ENCODE measurements around the gene ISCU. TPM values are rescaled to one million over a fixed set of nuclear protein-coding genes. Genes with fewer than 3 reads are reported as not detected.

ISCU gene
- total and polyA plus RNA-seq, 9 of the 15 experiments (the other 6 are each of a cell fraction or from before 2014, with no cell fraction given), result 15.9 to 92.5 (median 77.3) TPM

- Histone ChIP-seq H3K27me3 (ENCODE audit: control insufficient read depth in 2 of 2, insufficient read depth in 2 of 2, low read length in 2 of 2) (no peaks in the 10 kb centered on the region), H3K4me2 (ENCODE audit: insufficient read depth, low read length) (no peak overlapping the region), H3K9me1 (ENCODE audit: control insufficient read depth, insufficient read depth, low read length) (peaks cover 6% of the 10 kb centered on the region), H3K27ac (ENCODE audit: extremely low read depth, low read depth, low read length) (no peak overlapping the region), H3K79me2 (ENCODE audit: control insufficient read depth, insufficient read depth, low read length) (no peaks in the 10 kb centered on the region), H3K9ac (ENCODE audit: insufficient read depth in 1 of 2, low read depth in 2 of 2, low read length in 2 of 2) (no peak overlapping the region), H4K20me1 (replicated peaks; ENCODE audit: control insufficient read depth, insufficient read depth, low read length) (peaks cover 6% of the 10 kb centered on the region; the same call in 1 of the 2 replicates), H3K36me3 (ENCODE audit: control insufficient read depth, insufficient read depth, low read length) (no peaks in the 10 kb centered on the region), H3K4me3 (no peak overlapping the region), H3K9me3 (replicated peaks; ENCODE audit: control insufficient read depth, insufficient read depth, low read depth, low read length) (no peaks in the 10 kb centered on the region), H2AFZ (ENCODE audit: low read depth, low read length) (no peak overlapping the region), H3K4me1 (replicated peaks in 1 of 2; ENCODE audit: control insufficient read depth in 2 of 2, insufficient read depth in 2 of 2, low read length in 2 of 2) (peaks cover 0 to 6% of the 10 kb centered on the region in 2 experiments; a peak in 3 of 5 replicates)
- DNase-seq (ENCODE audit: extremely low read depth in 1 of 4, low spot score in 3 of 4) (no peak), FAIRE-seq (no peak), ATAC-seq (no peak)
- 46% methylated on average over 9 of the region's 9 CpGs for WGBS (ENCODE audit: insufficient coverage, low coverage, missing lambda C conversion rate)
- in situ Hi-C loops (cut with MboI), result no loop called here
- ChIA-PET CTCF (ENCODE audit: low intra/inter-chr PET ratio) (no interaction called here), POLR2A (no interaction called here)
- TF ChIP-seq BRCA1 (IDR thresholded peaks at IDR 0.05) (no peak), BRCA1 (CRISPR knock-in tag; IDR thresholded peaks at IDR 0.05) (no peak), ELF1 (tag; IDR thresholded peaks at IDR 0.05) (no peak), ZNF79 (CRISPR knock-in tag; IDR thresholded peaks at IDR 0.05; ENCODE audit: low read depth) (peak; percentile 93), RBM25 (IDR thresholded peaks at IDR 0.05; ENCODE audit: low read depth, low read length, severe bottlenecking) (peak; percentile 85), SMARCA5 (IDR thresholded peaks at IDR 0.05) (peak; percentile 56; the same call in 1 of the 2 replicates), DNMT1 (IDR thresholded peaks at IDR 0.05) (no peak)
- intact Hi-C loops (cut with micrococcal nuclease), result no loop called here
- no TSS peak for BruUV-seq (replicated peaks)
Measured at GRCh38 chr12:108602209-108602705, 39.9 kb downstream of the ISCU start.
